K562 (cell line): ENCODE results near the gene LASP1. TPM values are rescaled to one million over a fixed set of nuclear protein-coding genes. Genes with fewer than 3 reads are reported as not detected.

Experiments used
- BCL6 ChIP-seq: fragments of 250-450 bp; sonication (Bioruptor Pico); IDR thresholded peaks from 2 replicates; pipeline ENCODE4 v1.4.0; 2020
- GTF2E2 ChIP-seq: fragments of 200-800 bp; sonication (Bioruptor generic); IDR thresholded peaks from 2 replicates; pipeline ENCODE4 v1.6.1; 2016; ENCODE audit warnings: missing genetic modification characterization, missing compliant biosample characterization
- KDM2B ChIP-seq: fragments of 250-450 bp; sonication (Bioruptor Pico); IDR thresholded peaks from 2 replicates; pipeline ENCODE4 v1.8.0; 2021; ENCODE audit warnings: mild to moderate bottlenecking, moderate library complexity
- PCBP2 ChIP-seq: fragments of 200-400 bp; formaldehyde crosslinking; IDR thresholded peaks from 2 replicates; pipeline ENCODE4 v1.6.1; 2018; ENCODE audit warnings: low read length, low read depth, mild to moderate bottlenecking, moderate library complexity; ENCODE audit not compliant: poor library complexity, severe bottlenecking
- RUNX1 ChIP-seq: sonication (generic); IDR thresholded peaks from 2 replicates; pipeline ENCODE4 v1.6.1; 2016; ENCODE audit warnings: antibody characterized with exemption, low read depth
- SETDB1 ChIP-seq: IDR thresholded peaks from one replicate; pipeline ENCODE4 v1.6.1; 2012; ENCODE audit warnings: low read length, control low read depth, inconsistent platforms
- TEAD1 ChIP-seq, 2 experiments: fragments of 450-650 bp in 1 of 2; sonication (generic) in 1 of 2; formaldehyde crosslinking; IDR thresholded peaks; 2 replicates each; pipeline versions ENCODE4 v1.4.0 to v1.8.0; 2020 to 2022; ENCODE audit warnings: mild to moderate bottlenecking in 2 of 2, missing genetic modification reagents in 1 of 2
- THRB ChIP-seq: fragments of 450-650 bp; formaldehyde crosslinking; conservative IDR thresholded peaks from 2 replicates; pipeline ENCODE4 v1.4.0; 2022; ENCODE audit warnings: mild to moderate bottlenecking, missing genetic modification characterization
- TRIM28 ChIP-seq: fragments of 450-650 bp; IDR thresholded peaks from 2 replicates; pipeline ENCODE4 v1.6.1; 2017
- ZBTB1 ChIP-seq: sonication (generic); formaldehyde crosslinking; IDR thresholded peaks from 2 replicates; pipeline ENCODE4 v1.8.1; 2023; ENCODE audit warnings: missing genetic modification reagents, low read depth, mild to moderate bottlenecking, borderline replicate concordance
- ZBTB11 ChIP-seq, 3 experiments: fragments of 200-800 bp in 1 of 3; fragments of 250-450 bp in 1 of 3; fragments of 450-650 bp in 1 of 3; sonication (Bioruptor Pico) in 1 of 3; sonication (Bioruptor generic) in 1 of 3; formaldehyde crosslinking in 1 of 3; IDR thresholded peaks; 2 replicates each; pipeline versions ENCODE4 v1.6.1 to v1.8.0; 2016 to 2022; ENCODE audit warnings: mild to moderate bottlenecking in 2 of 3, missing genetic modification characterization in 2 of 3, missing compliant biosample characterization in 1 of 3, moderate library complexity in 1 of 3
- ZBTB26 ChIP-seq: fragments of 450-650 bp; formaldehyde crosslinking; IDR thresholded peaks from 2 replicates; pipeline ENCODE4 v1.4.0; 2022; ENCODE audit warnings: missing genetic modification characterization
- ZMIZ1 ChIP-seq, 2 experiments: fragments of 150-350 bp in 1 of 2; IDR thresholded peaks; 2 replicates each; pipeline ENCODE4 v1.6.1; 2012 to 2016; ENCODE audit warnings: low read depth in 2 of 2, low read length in 2 of 2, mild to moderate bottlenecking in 1 of 2, moderate library complexity in 1 of 2
- ZNF384 ChIP-seq: IDR thresholded peaks from 2 replicates; pipeline ENCODE4 v1.6.1; 2012; ENCODE audit warnings: low read depth, low read length, improper control_type of control experiment
- ZNF408 ChIP-seq: fragments of 250-450 bp; sonication (Bioruptor Pico); IDR thresholded peaks from 2 replicates; pipeline ENCODE4 v1.4.0; 2020; ENCODE audit warnings: low read depth, mild to moderate bottlenecking, moderate library complexity
- polyA plus RNA-seq, 8 experiments: library from polyadenylated mRNA; depleted of rRNA in 4 of 8; stranded (reverse) in 5 of 8; unstranded in 3 of 8; fragments of >200 nt; fragmentation: Nextera tagmentation in 2 of 8; fragmentation: Illumina TruSeq in 1 of 8; extraction: Ambion mirVana in 2 of 8; extraction: Trizol in 1 of 8; gene quantifications; 2 replicates each; pipeline versions ENCODE4 v1.2.1 to v1.2.3, GENCODE V29; 2011 to 2014; ENCODE audit warnings: inconsistent platforms in 1 of 8, missing spikeins in 1 of 8
- total RNA-seq, 7 experiments: library from RNA; depleted of rRNA in 6 of 7; stranded (reverse); fragments of >200 nt in 6 of 7; fragmentation: Illumina TruSeq in 2 of 7; extraction: Trizol in 2 of 7; gene quantifications; 2 replicates each; pipeline versions ENCODE4 v1.2.1 to v1.2.3, GENCODE V29; 2011 to 2021; ENCODE audit warnings: low replicate concordance in 1 of 7

Gene LASP1
- total and polyA plus RNA-seq, 9 of the 15 experiments (the other 6 are each of a cell fraction or from before 2014, with no cell fraction given) = 23.0 to 125 (median 55.3) TPM

- TF ChIP-seq ZBTB11 (CRISPR knock-in tag; IDR thresholded peaks at IDR 0.05) (no peak), ZMIZ1 (IDR thresholded peaks at IDR 0.05; ENCODE audit: low read depth in 2 of 2, low read length in 2 of 2) (peak in 1 of 2 experiments; percentile 51; a peak in 1 of 4 replicates), TRIM28 (no peak), TEAD1 (CRISPR knock-in tag; IDR thresholded peaks at IDR 0.05) (no peak), PCBP2 (no peak), BCL6 (CRISPR knock-in tag) (no peak), ZBTB26 (no peak), GTF2E2 (tag) (no peak), THRB (no peak), KDM2B (CRISPR knock-in tag) (no peak), ZBTB1 (CRISPR knock-in tag) (no peak), ZNF384 (no peak), RUNX1 (no peak), SETDB1 (no peak), ZNF408 (CRISPR knock-in tag) (no peak)
Observed at GRCh38 chr17:38926293-38927070, 56.6 kb downstream of the LASP1 start (continued).
